AG20443 (cell line): ENCODE data around the gene DESI1.
"Not testable (repeated sequence)": the region's sequence is repeated elsewhere in the genome, so short reads cannot be mapped to it uniquely, and the experiment has no call there.

ENCODE experiments used
- DNase-seq: peaks from one replicate; pipeline ENCODE4 v3.0.0; 2012; ENCODE audit warnings: low spot score, mixed read lengths

The DESI1 gene

GRCh38 chr22:41620589-41621098 lies at the start of gene DESI1:
TSS of gene DESI1 (minus strand) at chr22:41621043. CDS start at chr22:41620839, 204 bp downstream.
- DNase-seq = peak; percentile 39

GRCh38 chr22:41668971-41669911 lies 48.4 kb upstream of the DESI1 start:
- DNase-seq = peak; percentile 56

GRCh38 chr22:41664951-41665350 lies 44.1 kb upstream of the DESI1 start:
- no peak for DNase-seq

GRCh38 chr22:41664490-41664889 lies 43.6 kb upstream of the DESI1 start:
- DNase-seq = no peak

GRCh38 chr22:41663594-41663993 lies 42.8 kb upstream of the DESI1 start:
- DNase-seq = not testable (repeated sequence)

- no peak for DNase-seq
Observed at GRCh38 chr22:41661713-41662112, 40.9 kb upstream of the DESI1 start.

GRCh38 chr22:41661088-41661487 lies 40.2 kb upstream of the DESI1 start:
- DNase-seq = no peak

- DNase-seq = no peak
Observed at GRCh38 chr22:41660416-41660815, 39.6 kb upstream of the DESI1 start.

- no peak for DNase-seq
Observed at GRCh38 chr22:41659941-41660340, 39.1 kb upstream of the DESI1 start.

- DNase-seq = no peak
Observed at GRCh38 chr22:41658869-41659268, 38.0 kb upstream of the DESI1 start.

- no peak for DNase-seq
Observed at GRCh38 chr22:41657709-41658108, 36.9 kb upstream of the DESI1 start.

GRCh38 chr22:41656556-41656955 lies 35.7 kb upstream of the DESI1 start:
- DNase-seq = no peak

- no peak for DNase-seq
Observed at GRCh38 chr22:41654322-41654721, 33.5 kb upstream of the DESI1 start.

GRCh38 chr22:41650821-41651220 lies 30.0 kb upstream of the DESI1 start:
- DNase-seq = no peak

- no peak for DNase-seq
Observed at GRCh38 chr22:41650229-41650628, 29.4 kb upstream of the DESI1 start.

GRCh38 chr22:41648432-41648831 lies 27.6 kb upstream of the DESI1 start:
- DNase-seq = no peak

GRCh38 chr22:41647771-41648170 lies 26.9 kb upstream of the DESI1 start:
- no peak for DNase-seq

GRCh38 chr22:41642331-41643110 lies 21.7 kb upstream of the DESI1 start:
- no peak for DNase-seq

- no peak for DNase-seq
Observed at GRCh38 chr22:41641854-41642253, 21.0 kb upstream of the DESI1 start.

GRCh38 chr22:41638748-41639147 lies 17.9 kb upstream of the DESI1 start:
- no peak for DNase-seq

GRCh38 chr22:41638124-41638523 lies 17.3 kb upstream of the DESI1 start:
- DNase-seq = no peak

- DNase-seq = not testable (repeated sequence)
Observed at GRCh38 chr22:41637623-41638022, 16.8 kb upstream of the DESI1 start.

GRCh38 chr22:41636467-41636866 lies 15.6 kb upstream of the DESI1 start:
- DNase-seq = peak; percentile 33
